GM19452 (cell line): ENCODE measurements around the gene KDSR.

ENCODE experiments used
- ATAC-seq: cut with Tn5 transposase; IDR thresholded peaks from one replicate; pipeline ENCODE4 v1.9.1; 2021; ENCODE audit not compliant: unreplicated experiment

The KDSR gene

GRCh38 chr18:63367053-63367953 is at the start of gene KDSR:
Gene KDSR, minus strand, starts transcription at chr18:63367206. Its CDS starts 88 bp downstream, at chr18:63367118.
- ATAC-seq = peak; percentile 87

- ATAC-seq = no peak
These were observed 45.9 kb upstream of the KDSR start for GRCh38 chr18:63412953-63413352.

- no peak for ATAC-seq
These were observed 43.8 kb upstream of the KDSR start for GRCh38 chr18:63410792-63411191.

GRCh38 chr18:63409301-63409700 is 42.3 kb upstream of the KDSR start:
- ATAC-seq = no peak

GRCh38 chr18:63407734-63408133 is 40.7 kb upstream of the KDSR start:
- no peak for ATAC-seq

- ATAC-seq = no peak
These were observed 39.0 kb upstream of the KDSR start for GRCh38 chr18:63405986-63406385.

- no peak for ATAC-seq
These were observed 35.5 kb upstream of the KDSR start for GRCh38 chr18:63402246-63403162.

- no peak for ATAC-seq
These were observed 32.3 kb upstream of the KDSR start for GRCh38 chr18:63399300-63399699.

- ATAC-seq = no peak
These were observed 30.3 kb upstream of the KDSR start for GRCh38 chr18:63397349-63397748.

- ATAC-seq = no peak
These were observed 28.5 kb upstream of the KDSR start for GRCh38 chr18:63395503-63395902.

- ATAC-seq = no peak
These were observed 27.9 kb upstream of the KDSR start for GRCh38 chr18:63394954-63395353.

- no peak for ATAC-seq
These were observed 20.9 kb upstream of the KDSR start for GRCh38 chr18:63387861-63388260.

- ATAC-seq = no peak
These were observed 15.8 kb upstream of the KDSR start for GRCh38 chr18:63382843-63383242.

GRCh38 chr18:63379639-63379962 is 12.6 kb upstream of the KDSR start:
- ATAC-seq = no peak

GRCh38 chr18:63378919-63379638 is 12.1 kb upstream of the KDSR start:
- no peak for ATAC-seq

GRCh38 chr18:63377275-63377980 is 10.4 kb upstream of the KDSR start:
- ATAC-seq = no peak

- no peak for ATAC-seq
These were observed 9.5 kb upstream of the KDSR start for GRCh38 chr18:63376538-63376937.

GRCh38 chr18:63374540-63374939 is 7.5 kb upstream of the KDSR start:
- ATAC-seq = no peak

- ATAC-seq = no peak
These were observed 6.2 kb upstream of the KDSR start for GRCh38 chr18:63373161-63373560.

GRCh38 chr18:63368611-63369010 is 1.6 kb upstream of the KDSR start:
- no peak for ATAC-seq
